Trophoblast cell (in vitro differentiated cells and primary cell): ENCODE data around the gene OR6V1. TPM values are rescaled to one million over a fixed set of nuclear protein-coding genes. Genes with fewer than 3 reads are reported as not detected.

ENCODE experiments used
- DNase-seq, 2 donors: peaks; one replicate each; pipeline ENCODE4 v3.0.0-alpha.2; 2016
- H2AFZ ChIP-seq: 2 replicates; pipeline ENCODE4 v1.6.1; 2013; ENCODE audit warnings: low read length, moderate library complexity, mild to moderate bottlenecking; ENCODE audit not compliant: insufficient read depth, poor library complexity
- H2AK5ac ChIP-seq: 2 replicates; pipeline ENCODE4 v1.6.1; 2013; ENCODE audit warnings: mild to moderate bottlenecking, low read length
- H2BK120ac ChIP-seq: 2 replicates; pipeline ENCODE4 v1.6.1; 2013; ENCODE audit warnings: low read length, mild to moderate bottlenecking, moderate library complexity; ENCODE audit not compliant: insufficient read depth, poor library complexity
- H2BK12ac ChIP-seq: 2 replicates; pipeline ENCODE4 v1.6.1; 2013; ENCODE audit warnings: mild to moderate bottlenecking, low read length, moderate library complexity
- H2BK5ac ChIP-seq: 2 replicates; pipeline ENCODE4 v1.6.1; 2013; ENCODE audit warnings: low read length, low read depth, moderate library complexity, mild to moderate bottlenecking; ENCODE audit not compliant: poor library complexity
- H3K14ac ChIP-seq: 2 replicates; pipeline ENCODE4 v1.6.1; 2013; ENCODE audit warnings: mild to moderate bottlenecking, low read length
- H3K18ac ChIP-seq: 2 replicates; pipeline ENCODE4 v1.6.1; 2013; ENCODE audit warnings: mild to moderate bottlenecking, low read length
- H3K23ac ChIP-seq: 2 replicates; pipeline ENCODE4 v1.6.1; 2013; ENCODE audit warnings: low read length
- H3K27ac ChIP-seq: 2 replicates; pipeline ENCODE4 v1.5.1; 2013; ENCODE audit warnings: low read depth, mild to moderate bottlenecking, inconsistent platforms, low read length, moderate library complexity
- H3K27me3 ChIP-seq: 2 replicates; pipeline ENCODE4 v1.6.1; 2013; ENCODE audit warnings: inconsistent platforms, mild to moderate bottlenecking, low read length, moderate library complexity; ENCODE audit not compliant: insufficient read depth
- H3K36me3 ChIP-seq, 2 experiments: 1 replicate in 1 of 2; 2 replicates in 1 of 2; pipeline ENCODE4 v1.6.1; 2013; ENCODE audit warnings: low read length in 2 of 2, mild to moderate bottlenecking in 2 of 2, moderate library complexity in 1 of 2; ENCODE audit not compliant: insufficient read depth in 2 of 2, control insufficient read depth in 1 of 2
- H3K4ac ChIP-seq: 2 replicates; pipeline ENCODE4 v1.6.1; 2013; ENCODE audit warnings: low read depth, mild to moderate bottlenecking, low read length, moderate library complexity
- H3K4me1 ChIP-seq, 2 experiments: 1 replicate in 1 of 2; 2 replicates in 1 of 2; pipeline ENCODE4 v1.6.1; 2013; ENCODE audit warnings: low read length in 2 of 2, mild to moderate bottlenecking in 2 of 2, moderate library complexity in 1 of 2; ENCODE audit not compliant: insufficient read depth in 2 of 2, control insufficient read depth in 1 of 2
- H3K4me2 ChIP-seq: 2 replicates; pipeline ENCODE4 v1.6.1; 2013; ENCODE audit warnings: inconsistent platforms, mild to moderate bottlenecking, low read length, moderate library complexity
- H3K4me3 ChIP-seq: 2 replicates; pipeline ENCODE4 v1.5.1; 2013; ENCODE audit warnings: mild to moderate bottlenecking, low read depth, low read length, inconsistent platforms
- H3K79me1 ChIP-seq: one replicate; pipeline ENCODE4 v1.6.1; 2013; ENCODE audit warnings: low read length
- H3K79me2 ChIP-seq: 2 replicates; pipeline ENCODE4 v1.6.1; 2013; ENCODE audit warnings: low read length, mild to moderate bottlenecking; ENCODE audit not compliant: control insufficient read depth, insufficient read depth, poor library complexity
- H3K9ac ChIP-seq: 2 replicates; pipeline ENCODE4 v1.6.1; 2013; ENCODE audit warnings: mild to moderate bottlenecking, low read length
- H3K9me3 ChIP-seq: 2 replicates; pipeline ENCODE4 v1.6.1; 2013; ENCODE audit warnings: low read depth, mild to moderate bottlenecking, control low read depth, inconsistent platforms, low read length; ENCODE audit not compliant: insufficient read depth
- H4K12ac ChIP-seq: 2 replicates; pipeline ENCODE4 v1.6.1; 2013; ENCODE audit warnings: low read depth, mild to moderate bottlenecking, low read length, moderate library complexity
- H4K8ac ChIP-seq: 2 replicates; pipeline ENCODE4 v1.6.1; 2013; ENCODE audit warnings: low read depth, mild to moderate bottlenecking, low read length, moderate library complexity
- H4K91ac ChIP-seq: one replicate; pipeline ENCODE4 v1.6.1; 2013; ENCODE audit warnings: low read depth, mild to moderate bottlenecking, low read length, moderate library complexity
- WGBS: extraction: QIAGEN DNeasy Blood & Tissue Kit; methylation state at CpG from one replicate; pipeline ENCODE4 v1.1.7; 2013; ENCODE audit warnings: missing lambda C conversion rate; ENCODE audit not compliant: insufficient read length, insufficient coverage; ENCODE audit errors: extremely low coverage; 5-methylcytosine and 5-hydroxymethylcytosine counted together
- polyA plus RNA-seq: library from polyadenylated mRNA; stranded (reverse); fragments of 200-250 nt; gene quantifications from 2 replicates; pipeline ENCODE4 v1.2.3, GENCODE V29; 2013

The OR6V1 gene
- polyA plus RNA-seq: not detected in 2 replicates

GRCh38 chr7:143052041-143052440, at the start of gene OR6V1:
OR6V1 (plus strand) TSS chr7:143052341; CDS start chr7:143052341, 0 bp downstream.
- Histone ChIP-seq H3K27ac (no peak within 1 kb of the TSS), H4K8ac (no peak within 1 kb of the TSS), H3K4me3 (no peak within 1 kb of the TSS), H3K4ac (no peak within 1 kb of the TSS), H2AK5ac (no peak within 1 kb of the TSS), H2AFZ (no peak within 1 kb of the TSS), H3K4me2 (no peak within 1 kb of the TSS), H3K14ac (no peak within 1 kb of the TSS), H2BK120ac (no peak within 1 kb of the TSS), H3K9ac (no peak within 1 kb of the TSS), H3K4me1 (no peaks in the 10 kb centered on the region), H3K79me1 (no peaks in the 10 kb centered on the region), H3K9me3 (no peaks in the 10 kb centered on the region), H3K23ac (no peak within 1 kb of the TSS), H3K18ac (no peak within 1 kb of the TSS), H2BK12ac (no peak within 1 kb of the TSS), H2BK5ac (no peak within 1 kb of the TSS), H3K79me2 (no peaks in the 10 kb centered on the region), H3K27me3 (no peaks in the 10 kb centered on the region), H4K91ac (no peak within 1 kb of the TSS), H4K12ac (no peak within 1 kb of the TSS), H3K36me3 (no peaks in the 10 kb centered on the region)
- DNase-seq: no peak
- WGBS: no CpG with 5 or more reads among the region's 4 CpGs

- Histone ChIP-seq H2BK5ac (no peak overlapping the region), H3K79me2 (no peaks in the 10 kb centered on the region), H4K8ac (peak overlapping the region; percentile 62), H4K91ac (no peak overlapping the region), H3K27ac (no peak overlapping the region), H3K9ac (no peak overlapping the region), H3K36me3 (no peaks in the 10 kb centered on the region), H3K4me3 (no peak overlapping the region), H2AFZ (peak overlapping the region; percentile 66), H3K27me3 (no peaks in the 10 kb centered on the region), H2BK12ac (no peak overlapping the region), H2AK5ac (no peak overlapping the region), H3K4me1 (no peaks in the 10 kb centered on the region), H3K23ac (no peak overlapping the region), H3K18ac (no peak overlapping the region), H3K4ac (no peak overlapping the region), H3K14ac (no peak overlapping the region), H3K9me3 (no peaks in the 10 kb centered on the region), H4K12ac (no peak overlapping the region), H3K79me1 (no peaks in the 10 kb centered on the region), H2BK120ac (no peak overlapping the region), H3K4me2 (no peak overlapping the region)
- no peak for DNase-seq
- WGBS: no CpG with 5 or more reads among the region's 5 CpGs
Measured at GRCh38 chr7:143002898-143003297, 49.2 kb upstream of the OR6V1 start.

GRCh38 chr7:143003393-143004051, 48.6 kb upstream of the OR6V1 start:
- H2AFZ ChIP-seq: peak overlapping the region; percentile 66
- H3K9me3 ChIP-seq: no peaks in the 10 kb centered on the region
- H3K4me2 ChIP-seq: peak overlapping the region; percentile 44
- no peak overlapping the region for H4K91ac ChIP-seq
- H3K27ac ChIP-seq: no peak overlapping the region
- H3K14ac ChIP-seq: no peak overlapping the region
- H2BK12ac ChIP-seq: no peak overlapping the region
- H4K8ac ChIP-seq: peak overlapping the region; percentile 62
- no peak overlapping the region for H4K12ac ChIP-seq
- no peak overlapping the region for H2BK120ac ChIP-seq
- H2AK5ac ChIP-seq: no peak overlapping the region
- no peak overlapping the region for H3K4me3 ChIP-seq
- H3K23ac ChIP-seq: no peak overlapping the region
- no peak overlapping the region for H3K9ac ChIP-seq
- H2BK5ac ChIP-seq: no peak overlapping the region
- no peaks in the 10 kb centered on the region for H3K36me3 ChIP-seq
- H3K79me2 ChIP-seq: no peaks in the 10 kb centered on the region
- H3K4me1 ChIP-seq: no peaks in the 10 kb centered on the region
- no peaks in the 10 kb centered on the region for H3K27me3 ChIP-seq
- no CpG with 5 or more reads among the region's 6 CpGs for WGBS
- peak; percentile 7 to 72 for DNase-seq
- H3K18ac ChIP-seq: no peak overlapping the region
- H3K79me1 ChIP-seq: no peaks in the 10 kb centered on the region
- H3K4ac ChIP-seq: no peak overlapping the region

- no peak overlapping the region for H3K23ac ChIP-seq
- H3K9ac ChIP-seq: no peak overlapping the region
- H3K4me3 ChIP-seq: no peak overlapping the region
- H4K12ac ChIP-seq: no peak overlapping the region
- H3K4me1 ChIP-seq: peaks cover 4 to 7% of the 10 kb centered on the region in 2 experiments
- H3K18ac ChIP-seq: no peak overlapping the region
- no peaks in the 10 kb centered on the region for H3K9me3 ChIP-seq
- H4K8ac ChIP-seq: no peak overlapping the region
- H3K79me2 ChIP-seq: peaks cover 2% of the 10 kb centered on the region
- no CpG with 5 or more reads among the region's 6 CpGs for WGBS
- no peak overlapping the region for H2BK12ac ChIP-seq
- no peak overlapping the region for H3K14ac ChIP-seq
- H3K4ac ChIP-seq: no peak overlapping the region
- H2AK5ac ChIP-seq: no peak overlapping the region
- no peak overlapping the region for H3K4me2 ChIP-seq
- H3K79me1 ChIP-seq: peaks cover 6% of the 10 kb centered on the region
- H2BK5ac ChIP-seq: no peak overlapping the region
- no peaks in the 10 kb centered on the region for H3K27me3 ChIP-seq
- no peak overlapping the region for H4K91ac ChIP-seq
- H2BK120ac ChIP-seq: no peak overlapping the region
- no peak overlapping the region for H3K27ac ChIP-seq
- no peak overlapping the region for H2AFZ ChIP-seq
- no peak for DNase-seq
- no peaks in the 10 kb centered on the region for H3K36me3 ChIP-seq
Measured at GRCh38 chr7:143005632-143006260, 46.4 kb upstream of the OR6V1 start.
